CD4-positive, CD25-positive, alpha-beta regulatory T cell (primary cell): ENCODE measurements around the gene CELSR2. TPM values are rescaled to one million over a fixed set of nuclear protein-coding genes. Genes with fewer than 3 reads are reported as not detected.

ENCODE experiments used
- ATAC-seq, 2 donors: fragments of 150-1000 bp; cut with Tn5 transposase; one replicate each; pipeline ENCODE4 v1.10.0; 2021; ENCODE audit warnings: low read depth in 2 of 2, moderate number of reproducible peaks in 2 of 2, moderate library complexity in 1 of 2
- DNase-seq, 3 donors: peaks; one replicate each; pipeline versions ENCODE4 v3.0.0 to v3.0.0-alpha.2; 2012 to 2022; ENCODE audit warnings: mixed read lengths in 1 of 3
- H3K27ac ChIP-seq: one replicate; pipeline ENCODE4 v1.7.0; 2013; ENCODE audit warnings: mild to moderate bottlenecking, low read length; ENCODE audit not compliant: insufficient read depth, poor library complexity, severe bottlenecking
- H3K27me3 ChIP-seq: one replicate; pipeline ENCODE4 v1.7.0; 2013; ENCODE audit warnings: low read length; ENCODE audit not compliant: control insufficient read depth, insufficient read depth
- H3K36me3 ChIP-seq: one replicate; pipeline ENCODE4 v1.7.0; 2013; ENCODE audit warnings: mild to moderate bottlenecking, low read length, moderate library complexity; ENCODE audit not compliant: control insufficient read depth, insufficient read depth
- H3K4me1 ChIP-seq: 2 replicates; pipeline ENCODE4 v1.7.0; 2013; ENCODE audit warnings: mild to moderate bottlenecking, low read length; ENCODE audit not compliant: insufficient read depth, control insufficient read depth, poor library complexity, severe bottlenecking
- H3K4me3 ChIP-seq: one replicate; pipeline ENCODE4 v1.7.0; 2013; ENCODE audit warnings: low read depth, mild to moderate bottlenecking, low read length, moderate library complexity
- H3K9me3 ChIP-seq, 2 experiments: 1 replicate in 1 of 2; 2 replicates in 1 of 2; pipeline ENCODE4 v1.7.0; 2013; ENCODE audit warnings: low read length in 2 of 2, mild to moderate bottlenecking in 1 of 2, moderate library complexity in 1 of 2; ENCODE audit not compliant: control insufficient read depth in 2 of 2
- H3K27ac Mint-ChIP-seq, 3 donors: one replicate each; pipeline ENCODE4 v1.8.0; 2020 to 2022; ENCODE audit warnings: mild to moderate bottlenecking in 3 of 3, mixed read lengths in 3 of 3, moderate library complexity in 2 of 3
- H3K27me3 Mint-ChIP-seq: one replicate; pipeline ENCODE4 v1.8.0; 2022; ENCODE audit warnings: mild to moderate bottlenecking, mixed read lengths
- H3K36me3 Mint-ChIP-seq: one replicate; pipeline ENCODE4 v1.8.0; 2020; ENCODE audit warnings: mixed read lengths
- H3K4me1 Mint-ChIP-seq, 4 donors: one replicate each; pipeline ENCODE4 v1.8.0; 2020 to 2022; ENCODE audit warnings: mixed read lengths in 4 of 4, mild to moderate bottlenecking in 1 of 4
- H3K4me3 Mint-ChIP-seq, 4 donors: one replicate each; pipeline ENCODE4 v1.8.0; 2020 to 2022; ENCODE audit warnings: mild to moderate bottlenecking in 4 of 4, mixed read lengths in 4 of 4, moderate library complexity in 3 of 4
- H3K9me3 Mint-ChIP-seq, 7 donors: one replicate each; pipeline ENCODE4 v1.8.0; 2020 to 2022; ENCODE audit warnings: mixed read lengths in 7 of 7, mild to moderate bottlenecking in 3 of 7, moderate library complexity in 2 of 7
- polyA plus RNA-seq, 4 donors: library from polyadenylated mRNA; unstranded; fragments of 300-500 nt; fragmentation: Illumina TruSeq; gene quantifications; one replicate each; pipeline ENCODE4 v1.2.3, GENCODE V29; 2021
- total RNA-seq: library from RNA; stranded (reverse); gene quantifications from one replicate; pipeline ENCODE4 v1.2.3, GENCODE V29; 2022

Gene CELSR2
- total and polyA plus RNA-seq, 5 donors from 2014 or later = 0.02 to 2.5 (median 0.14) TPM

GRCh38 chr1:109270623-109271317 lies 21.4 kb downstream of the CELSR2 start:
- ATAC-seq (no peak), DNase-seq (no peak)
- no peaks in the 10 kb centered on the region for H3K4me1 Mint-ChIP-seq
- H3K27me3 Mint-ChIP-seq = no peaks in the 10 kb centered on the region
- H3K27ac Mint-ChIP-seq = peak overlapping the region in 1 of 3 donors; percentile 72
- Histone ChIP-seq H3K36me3 (no peaks in the 10 kb centered on the region), H3K27me3 (no peaks in the 10 kb centered on the region), H3K27ac (no peak overlapping the region), H3K4me3 (no peak overlapping the region), H3K9me3 (no peaks in the 10 kb centered on the region), H3K4me1 (no peaks in the 10 kb centered on the region)
- no peaks in the 10 kb centered on the region for H3K9me3 Mint-ChIP-seq
- no peak overlapping the region for H3K4me3 Mint-ChIP-seq
- no peaks in the 10 kb centered on the region for H3K36me3 Mint-ChIP-seq

- Mint-ChIP-seq H3K36me3 (no peaks in the 10 kb centered on the region), H3K4me1 (no peaks in the 10 kb centered on the region), H3K27me3 (no peaks in the 10 kb centered on the region), H3K27ac (no peak overlapping the region), H3K4me3 (no peak overlapping the region), H3K9me3 (no peaks in the 10 kb centered on the region)
- Histone ChIP-seq H3K27me3 (no peaks in the 10 kb centered on the region), H3K4me3 (no peak overlapping the region), H3K36me3 (no peaks in the 10 kb centered on the region), H3K9me3 (no peaks in the 10 kb centered on the region), H3K27ac (no peak overlapping the region), H3K4me1 (no peaks in the 10 kb centered on the region)
- ATAC-seq (no peak), DNase-seq (no peak)
Measured at GRCh38 chr1:109271458-109271857, 22.1 kb downstream of the CELSR2 start.

- DNase-seq = no peak
- Mint-ChIP-seq H3K4me3 (no peak overlapping the region), H3K27ac (no peak overlapping the region), H3K4me1 (peaks cover 0 to 2% (median 2%) of the 10 kb centered on the region in 4 donors), H3K36me3 (no peaks in the 10 kb centered on the region), H3K27me3 (no peaks in the 10 kb centered on the region), H3K9me3 (no peaks in the 10 kb centered on the region)
- Histone ChIP-seq H3K4me1 (no peaks in the 10 kb centered on the region), H3K36me3 (no peaks in the 10 kb centered on the region), H3K9me3 (no peaks in the 10 kb centered on the region), H3K27ac (no peak overlapping the region), H3K27me3 (no peaks in the 10 kb centered on the region), H3K4me3 (no peak overlapping the region)
- no peak for ATAC-seq
Measured at GRCh38 chr1:109272021-109272799, 22.9 kb downstream of the CELSR2 start.

- Mint-ChIP-seq H3K4me3 (no peak overlapping the region), H3K27me3 (no peaks in the 10 kb centered on the region), H3K9me3 (no peaks in the 10 kb centered on the region), H3K36me3 (no peaks in the 10 kb centered on the region), H3K27ac (no peak overlapping the region), H3K4me1 (peaks cover 0 to 6% (median 4%) of the 10 kb centered on the region in 4 donors)
- no peaks in the 10 kb centered on the region for H3K4me1 ChIP-seq
- H3K27me3 ChIP-seq = no peaks in the 10 kb centered on the region
- no peak overlapping the region for H3K4me3 ChIP-seq
- no peak for DNase-seq
- no peak for ATAC-seq
- H3K27ac ChIP-seq = no peak overlapping the region
- H3K36me3 ChIP-seq = no peaks in the 10 kb centered on the region
- H3K9me3 ChIP-seq = no peaks in the 10 kb centered on the region
Measured at GRCh38 chr1:109272831-109273547, 23.6 kb downstream of the CELSR2 start.

GRCh38 chr1:109273570-109274288 lies 24.4 kb downstream of the CELSR2 start:
- Histone ChIP-seq H3K9me3 (no peaks in the 10 kb centered on the region), H3K27me3 (no peaks in the 10 kb centered on the region), H3K4me1 (no peaks in the 10 kb centered on the region), H3K36me3 (no peaks in the 10 kb centered on the region), H3K27ac (no peak overlapping the region), H3K4me3 (no peak overlapping the region)
- Mint-ChIP-seq H3K36me3 (no peaks in the 10 kb centered on the region), H3K4me3 (no peak overlapping the region), H3K4me1 (peaks cover 0 to 6% (median 4%) of the 10 kb centered on the region in 4 donors), H3K27me3 (no peaks in the 10 kb centered on the region), H3K9me3 (no peaks in the 10 kb centered on the region), H3K27ac (no peak overlapping the region)
- ATAC-seq = no peak
- DNase-seq = no peak

- Histone ChIP-seq H3K27me3 (no peaks in the 10 kb centered on the region), H3K4me3 (no peak overlapping the region), H3K27ac (no peak overlapping the region), H3K36me3 (no peaks in the 10 kb centered on the region), H3K4me1 (no peaks in the 10 kb centered on the region), H3K9me3 (no peaks in the 10 kb centered on the region)
- DNase-seq = no peak
- peak overlapping the region in 1 of 3 donors; percentile 59 for H3K27ac Mint-ChIP-seq
- no peak for ATAC-seq
- H3K36me3 Mint-ChIP-seq = no peaks in the 10 kb centered on the region
- H3K4me1 Mint-ChIP-seq = peaks cover 0 to 6% (median 4%) of the 10 kb centered on the region in 4 donors
- H3K27me3 Mint-ChIP-seq = no peaks in the 10 kb centered on the region
- no peak overlapping the region for H3K4me3 Mint-ChIP-seq
- H3K9me3 Mint-ChIP-seq = no peaks in the 10 kb centered on the region
Measured at GRCh38 chr1:109274533-109275476, 25.5 kb downstream of the CELSR2 start.
